ENCODE data around the gene CR1L.
"Not testable (repeated sequence)": the region's sequence is repeated elsewhere in the genome, so short reads cannot be mapped to it uniquely, and the experiment has no call there.

CR1L gene

DNA sequence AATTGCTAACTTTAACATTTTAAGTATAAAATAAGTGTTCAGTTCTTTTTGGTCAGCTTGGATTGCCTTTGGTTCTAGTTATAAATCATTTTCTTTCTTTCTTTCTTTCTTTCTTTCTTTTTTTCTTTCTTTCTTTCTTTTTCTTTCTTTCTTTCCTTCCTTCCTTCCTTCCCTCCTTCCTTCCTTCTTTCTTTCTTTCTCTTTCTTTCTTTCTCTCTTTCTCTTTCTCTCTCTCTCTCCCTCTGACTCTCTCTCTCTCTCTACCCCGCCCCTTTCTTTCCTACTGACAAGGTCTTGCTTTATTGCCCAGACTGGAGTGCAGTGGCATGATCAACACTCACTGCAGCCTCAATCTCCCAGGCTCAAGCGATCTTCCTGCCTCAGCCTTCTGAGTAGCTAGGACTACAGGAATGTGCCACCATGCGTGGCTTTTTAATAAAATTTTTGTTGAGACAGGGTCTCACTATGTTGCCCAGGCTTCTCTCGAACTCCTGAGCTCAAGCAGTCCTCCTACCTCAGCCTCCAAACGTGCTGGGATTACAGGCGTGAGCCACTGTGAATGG lies 38.0 kb downstream of the CR1L start:
- DNase-seq (ENCODE audit: low spot score): not testable (repeated sequence)

GRCh38 chr1:207690551-207690950 lies 45.6 kb downstream of the CR1L start:
- not testable (repeated sequence) for DNase-seq (ENCODE audit: low spot score)

- no peak for DNase-seq (ENCODE audit: low spot score)
Observed at GRCh38 chr1:207691010-207691409, 46.1 kb downstream of the CR1L start.

DNA sequence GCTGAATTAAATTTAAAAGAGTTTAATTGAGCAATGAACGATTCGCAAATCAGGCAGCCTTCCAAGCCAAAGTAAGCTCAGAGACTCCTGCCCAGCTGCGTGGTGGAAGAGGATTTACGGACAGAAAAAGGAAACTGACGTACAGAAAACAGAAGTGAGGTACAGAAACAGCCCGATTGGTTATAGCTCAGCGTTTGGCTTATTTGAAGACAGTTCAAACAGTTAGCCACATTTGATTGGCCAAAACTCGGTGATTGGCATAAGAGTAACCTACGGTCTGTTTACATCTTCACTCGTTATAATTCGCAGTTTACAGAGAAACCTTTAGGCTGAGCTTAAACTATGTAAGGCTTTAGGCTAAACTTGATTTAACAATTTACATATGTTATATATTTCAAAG lies 46.9 kb downstream of the CR1L start:
- DNase-seq (ENCODE audit: low spot score): peak; percentile 1

- DNase-seq (ENCODE audit: low spot score): not testable (repeated sequence)
Observed at GRCh38 chr1:207692291-207692690, 47.4 kb downstream of the CR1L start.

DNA sequence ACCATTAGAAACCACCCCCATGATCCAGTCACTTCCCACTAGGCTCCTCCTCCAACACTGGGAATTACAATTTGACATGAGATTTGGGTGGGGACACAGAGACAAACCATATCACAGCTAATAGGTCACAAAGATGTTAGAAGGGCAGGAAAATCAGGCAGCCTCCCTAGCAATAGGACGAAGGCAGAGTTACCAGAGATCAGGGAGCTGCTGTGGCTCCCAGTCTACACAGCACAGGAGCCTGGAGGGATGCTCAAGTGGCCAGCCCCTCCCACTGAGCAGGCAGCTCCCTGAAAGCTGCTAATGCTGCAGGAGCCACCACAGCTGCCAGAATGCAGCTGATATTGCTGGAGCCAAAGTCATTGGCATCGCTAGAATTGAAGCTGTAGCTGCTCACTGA lies 51.0 kb downstream of the CR1L start:
- DNase-seq (ENCODE audit: low spot score): no peak

DNA sequence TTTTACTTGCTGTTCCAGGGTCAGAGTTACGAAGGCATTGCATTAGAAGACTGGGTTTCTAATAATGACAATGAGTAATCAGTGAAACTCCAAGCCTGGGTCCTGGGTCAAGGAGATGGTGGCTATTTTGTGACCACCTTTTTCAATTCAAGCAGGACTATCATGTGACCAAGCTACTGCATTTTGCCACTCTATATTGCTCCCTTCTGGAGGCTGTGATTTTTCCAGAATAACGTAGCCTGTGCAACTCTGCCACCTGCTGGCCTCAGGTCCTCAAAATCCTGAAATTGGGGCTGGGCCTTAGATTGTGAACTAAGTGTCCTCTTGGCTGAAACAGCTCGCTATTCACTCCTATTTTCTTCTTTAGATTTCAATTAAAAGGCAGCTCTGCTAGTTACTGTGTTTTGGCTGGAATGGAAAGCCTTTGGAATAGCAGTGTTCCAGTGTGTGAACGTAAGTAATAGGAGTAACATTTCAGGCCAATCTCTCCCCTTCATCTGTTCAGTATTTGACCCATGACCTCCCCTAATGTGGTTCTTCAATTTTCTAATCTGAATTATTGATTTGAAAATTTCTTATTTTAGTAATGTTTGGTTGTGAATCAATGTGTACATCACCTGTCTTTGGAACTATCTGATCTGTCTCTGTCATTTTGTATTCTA lies 54.0 kb downstream of the CR1L start:
- DNase-seq (ENCODE audit: low spot score): peak; percentile 74

DNA sequence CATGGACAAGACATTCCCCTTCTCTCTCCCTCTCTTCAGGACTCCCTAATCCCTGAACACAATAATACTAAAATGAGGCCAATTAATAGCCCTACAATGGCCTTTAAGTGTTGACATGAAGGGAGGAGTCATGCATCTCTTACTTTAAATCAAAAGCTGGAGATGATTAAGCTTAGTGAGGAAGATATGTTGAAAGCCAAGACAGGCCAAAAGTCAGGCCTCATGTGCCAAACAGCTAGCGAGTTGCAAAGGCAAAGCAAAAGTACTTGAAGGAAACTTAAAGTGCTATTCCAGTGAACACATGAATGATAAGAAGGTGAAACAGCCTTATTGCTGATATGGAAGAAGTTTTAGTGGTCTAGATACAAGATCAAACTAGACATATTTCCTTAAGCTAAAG lies 57.4 kb downstream of the CR1L start:
- no peak for DNase-seq (ENCODE audit: low spot score)

- DNase-seq (ENCODE audit: low spot score): no peak
Observed at GRCh38 chr1:207703712-207704111, 58.8 kb downstream of the CR1L start.

- not testable (repeated sequence) for DNase-seq (ENCODE audit: low spot score)
Observed at GRCh38 chr1:207708004-207708403, 63.1 kb downstream of the CR1L start.

DNA sequence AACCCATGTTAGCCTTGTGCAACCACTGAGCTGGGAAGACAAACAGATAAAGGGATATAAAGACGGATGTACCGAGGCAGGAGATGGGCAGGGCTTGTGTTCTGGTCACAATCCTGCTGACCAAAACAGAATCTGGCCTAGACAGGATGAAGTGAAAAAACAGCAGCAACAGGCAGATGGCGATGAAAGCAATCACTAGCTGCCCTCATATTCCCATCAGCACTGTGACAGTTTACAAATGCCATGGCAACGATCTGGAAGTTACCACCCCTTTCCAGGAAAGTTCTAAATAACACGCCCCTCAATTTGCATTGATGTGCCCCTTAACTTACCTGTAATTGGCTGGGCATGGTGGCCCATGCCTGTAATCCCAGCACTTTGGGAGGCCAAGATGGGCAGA lies 66.4 kb downstream of the CR1L start:
- DNase-seq (ENCODE audit: low spot score): no peak

- DNase-seq (ENCODE audit: low spot score): not testable (repeated sequence)
Observed at GRCh38 chr1:207712701-207713100, 67.8 kb downstream of the CR1L start.

DNA sequence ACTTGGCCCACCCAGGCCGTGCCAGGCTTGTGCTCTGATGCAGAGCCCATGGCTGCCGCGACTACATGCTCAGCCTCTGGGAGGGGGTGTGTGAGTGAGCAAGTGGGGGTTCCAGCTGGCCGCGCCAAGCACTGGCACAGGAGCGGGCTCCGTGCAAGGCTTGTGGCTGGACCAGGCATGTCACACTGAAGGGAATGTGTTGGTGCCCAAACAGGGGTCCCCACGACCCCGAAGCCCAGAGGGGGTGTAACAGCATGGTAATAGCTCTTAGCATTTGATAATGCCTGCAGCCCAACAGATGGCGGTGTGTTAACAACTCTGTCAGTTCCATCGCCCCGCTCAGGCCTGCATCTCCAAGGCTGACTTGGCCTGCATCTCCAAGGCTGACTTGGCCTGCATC lies 68.6 kb downstream of the CR1L start:
- DNase-seq (ENCODE audit: low spot score): no peak

DNA sequence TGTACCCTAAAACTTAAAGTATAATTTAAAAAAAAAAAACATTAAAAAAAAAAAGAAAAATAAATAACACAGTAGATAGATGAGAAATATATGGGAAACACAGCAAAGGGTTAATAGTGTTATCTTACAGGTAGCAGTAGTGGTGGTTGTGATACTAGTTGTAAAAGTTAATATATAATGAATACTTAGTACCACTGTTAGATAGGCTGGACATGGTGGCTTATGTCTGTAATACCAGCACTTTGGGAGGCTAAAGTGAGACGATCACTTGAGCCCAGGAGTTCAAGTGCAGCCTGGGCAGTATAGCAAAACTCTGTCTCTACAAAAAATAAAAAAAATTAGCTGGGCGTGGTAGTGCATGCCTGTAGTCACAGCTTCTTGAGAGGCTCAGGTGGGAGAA lies 74.3 kb downstream of the CR1L start:
- no peak for DNase-seq (ENCODE audit: low spot score)

DNA sequence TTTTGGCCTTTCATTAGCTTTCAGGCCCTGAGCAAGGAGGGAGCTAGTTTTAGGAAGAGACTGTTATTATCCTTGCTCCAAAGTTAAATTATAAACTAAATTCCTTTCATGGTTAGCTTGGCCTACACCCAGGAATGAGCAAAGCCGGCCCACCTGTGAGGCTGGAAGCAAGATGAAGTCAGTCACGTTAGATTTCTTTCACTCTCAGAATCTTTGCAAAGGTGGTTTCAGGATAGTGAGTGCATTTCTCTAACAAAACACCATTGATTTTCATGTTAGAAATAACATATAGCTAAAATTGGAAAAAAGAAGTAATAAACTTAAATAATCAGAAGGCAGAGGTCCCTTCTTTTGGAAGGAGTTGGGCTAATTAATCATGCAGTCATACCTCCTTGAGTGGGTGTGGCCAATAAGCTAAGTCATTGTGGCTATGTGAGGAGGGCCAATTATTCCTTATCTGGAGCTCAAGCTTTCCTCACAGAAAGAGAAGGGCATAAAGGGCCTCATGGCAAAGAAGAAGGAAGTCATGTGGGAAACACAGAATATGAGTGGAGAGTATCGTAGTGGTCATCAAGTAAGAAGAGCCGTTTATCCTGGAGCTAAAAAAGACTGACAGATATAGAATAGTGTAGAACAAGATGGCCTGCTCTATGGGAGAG lies 83.4 kb downstream of the CR1L start:
- DNase-seq (ENCODE audit: low spot score): not testable (repeated sequence)

GRCh38 chr1:207737503-207738157 lies 92.7 kb downstream of the CR1L start:
- not testable (repeated sequence) for DNase-seq (ENCODE audit: low spot score)

GRCh38 chr1:207738158-207738659 lies 93.3 kb downstream of the CR1L start:
- not testable (repeated sequence) for DNase-seq (ENCODE audit: low spot score)

- no peak for DNase-seq (ENCODE audit: low spot score)
Observed at GRCh38 chr1:207740207-207740606, 95.3 kb downstream of the CR1L start.

- DNase-seq (ENCODE audit: low spot score): no peak
Observed at GRCh38 chr1:207742850-207743555, 98.1 kb downstream of the CR1L start.

- no peak for DNase-seq (ENCODE audit: low spot score)
Observed at GRCh38 chr1:207744000-207744534, 99.1 kb downstream of the CR1L start.

GRCh38 chr1:207745285-207745684 lies 100.4 kb downstream of the CR1L start:
- no peak for DNase-seq (ENCODE audit: low spot score)
